ENCODE measurements around the gene NEGR1. TPM values are rescaled to one million over a fixed set of nuclear protein-coding genes. Genes with fewer than 3 reads are reported as not detected.

NEGR1 gene
- total RNA-seq, 4 donors from 2014 or later: 0.49 to 8.8 (median 2.7) TPM

DNA sequence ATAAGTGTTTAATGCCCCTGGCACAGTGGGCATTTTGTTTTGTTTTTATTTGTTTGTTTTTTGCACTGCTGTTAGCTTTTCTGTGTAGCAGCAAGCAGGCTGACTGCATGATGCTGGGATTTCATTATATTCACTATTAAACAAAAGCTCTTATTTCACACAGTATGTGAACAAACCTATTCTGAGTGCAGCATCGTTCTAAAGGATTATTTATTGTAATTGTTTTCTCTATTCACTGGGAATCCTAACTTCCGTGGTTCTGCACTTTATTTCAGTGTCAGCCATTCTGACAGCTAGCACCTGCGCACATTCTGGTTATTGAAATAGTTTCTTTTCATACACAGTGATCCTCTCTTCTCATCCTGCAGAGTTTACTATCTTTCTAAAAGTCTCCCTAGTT is 595.0 kb downstream of the NEGR1 start:
- 37 to 55% methylated on average over 3 of the region's 3 CpGs for WGBS, 2 donors
- intact Hi-C loops (cut with DNase I): no loop called here

DNA sequence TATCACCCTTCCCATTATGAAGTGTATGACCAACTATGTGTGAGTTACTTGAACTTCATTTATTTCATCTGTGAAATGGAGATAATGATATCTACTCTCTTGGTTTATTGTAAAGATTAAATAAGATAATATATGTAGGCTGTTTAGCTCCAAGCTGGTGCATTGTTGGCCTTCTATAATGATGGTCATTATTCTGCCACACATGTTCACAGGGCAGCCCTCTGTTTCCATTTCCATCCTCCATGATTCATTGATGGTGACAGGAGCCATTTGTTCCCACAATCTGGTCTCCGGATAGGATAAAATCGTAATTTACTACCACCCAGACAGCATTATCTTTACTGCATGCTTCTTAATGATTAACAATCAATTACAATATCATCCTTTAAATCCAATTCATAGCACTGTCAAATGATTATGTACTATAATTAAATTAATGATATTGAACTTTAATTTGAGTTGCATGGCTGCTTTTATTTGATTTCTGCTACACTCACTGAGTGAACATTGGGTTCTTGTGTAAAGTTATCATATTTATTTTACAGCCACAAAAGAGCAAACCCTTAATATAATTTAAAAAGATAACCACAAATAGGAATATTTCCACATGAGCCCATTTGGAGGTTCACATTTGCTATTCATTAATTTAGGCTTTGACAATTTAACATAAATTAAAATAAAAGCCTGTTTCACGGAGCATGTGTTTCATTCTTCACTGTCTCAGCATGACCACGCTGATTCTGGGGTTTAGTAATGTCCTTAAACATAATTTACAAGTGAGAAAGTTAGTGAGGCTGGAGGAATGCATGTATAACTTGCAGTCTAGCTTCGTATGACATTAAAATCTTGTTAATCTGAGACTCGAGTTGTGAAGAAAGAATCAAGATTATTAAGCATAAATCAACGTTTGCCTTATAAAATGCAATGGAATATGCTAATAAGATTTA is 605.1 kb downstream of the NEGR1 start:
- H3K9me3 ChIP-seq: no peaks in the 10 kb centered on the region
- 42 to 53% methylated on average over 7 of the region's 7 CpGs for WGBS, 2 donors
- H3K36me3 ChIP-seq: no peaks in the 10 kb centered on the region
- H3K4me1 ChIP-seq: no peaks in the 10 kb centered on the region
- H3K27ac ChIP-seq: no peak overlapping the region
- DNase-seq: no peak
- intact Hi-C loops (cut with DNase I): no loop called here
- H3K27me3 ChIP-seq: no peaks in the 10 kb centered on the region
- no peak overlapping the region for H3K4me3 ChIP-seq
- TF ChIP-seq, protein P1, sequence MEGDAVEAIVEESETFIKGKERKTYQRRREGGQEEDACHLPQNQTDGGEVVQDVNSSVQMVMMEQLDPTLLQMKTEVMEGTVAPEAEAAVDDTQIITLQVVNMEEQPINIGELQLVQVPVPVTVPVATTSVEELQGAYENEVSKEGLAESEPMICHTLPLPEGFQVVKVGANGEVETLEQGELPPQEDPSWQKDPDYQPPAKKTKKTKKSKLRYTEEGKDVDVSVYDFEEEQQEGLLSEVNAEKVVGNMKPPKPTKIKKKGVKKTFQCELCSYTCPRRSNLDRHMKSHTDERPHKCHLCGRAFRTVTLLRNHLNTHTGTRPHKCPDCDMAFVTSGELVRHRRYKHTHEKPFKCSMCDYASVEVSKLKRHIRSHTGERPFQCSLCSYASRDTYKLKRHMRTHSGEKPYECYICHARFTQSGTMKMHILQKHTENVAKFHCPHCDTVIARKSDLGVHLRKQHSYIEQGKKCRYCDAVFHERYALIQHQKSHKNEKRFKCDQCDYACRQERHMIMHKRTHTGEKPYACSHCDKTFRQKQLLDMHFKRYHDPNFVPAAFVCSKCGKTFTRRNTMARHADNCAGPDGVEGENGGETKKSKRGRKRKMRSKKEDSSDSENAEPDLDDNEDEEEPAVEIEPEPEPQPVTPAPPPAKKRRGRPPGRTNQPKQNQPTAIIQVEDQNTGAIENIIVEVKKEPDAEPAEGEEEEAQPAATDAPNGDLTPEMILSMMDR (IDR thresholded peaks at IDR 0.05): no peak
- no peak for TF ChIP-seq POLR2A (IDR thresholded peaks at IDR 0.05)

More for the DNA sequence above, 595.0 kb downstream of the NEGR1 start:
- Histone ChIP-seq H3K4me1 (no peaks in the 10 kb centered on the region), H3K4me3 (no peak overlapping the region), H3K9me3 (no peaks in the 10 kb centered on the region), H3K27me3 (no peaks in the 10 kb centered on the region), H3K36me3 (no peaks in the 10 kb centered on the region), H3K27ac (no peak overlapping the region)
- no peak for DNase-seq
- TF ChIP-seq POLR2A (IDR thresholded peaks at IDR 0.05): no peak
- TF ChIP-seq, protein P1 (IDR thresholded peaks at IDR 0.05): no peak

DNA sequence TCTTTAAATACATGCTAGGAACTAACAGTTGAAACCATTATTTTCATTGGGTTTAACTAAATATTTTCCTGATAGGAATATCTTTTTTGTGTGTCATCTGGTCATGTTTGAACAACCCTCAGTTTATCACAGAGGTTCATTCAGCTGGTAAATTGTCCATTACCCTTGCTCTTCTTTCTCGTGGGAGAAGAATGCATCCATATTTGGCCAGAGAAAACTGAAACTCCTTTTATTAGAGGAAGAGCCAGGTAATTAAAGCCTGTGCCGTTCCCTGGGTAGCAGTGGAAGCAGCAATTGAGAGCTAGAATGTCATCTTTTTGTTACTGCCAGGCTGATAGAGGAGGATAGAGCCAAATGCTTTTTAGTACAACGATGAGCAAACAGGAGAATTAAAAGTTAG is 614.3 kb downstream of the NEGR1 start:
- H3K36me3 ChIP-seq: no peaks in the 10 kb centered on the region
- no peak overlapping the region for H3K27ac ChIP-seq
- no peaks in the 10 kb centered on the region for H3K27me3 ChIP-seq
- intact Hi-C loops (cut with DNase I): no loop called here
- H3K4me3 ChIP-seq: no peak overlapping the region
- H3K4me1 ChIP-seq: no peaks in the 10 kb centered on the region
- H3K9me3 ChIP-seq: no peaks in the 10 kb centered on the region
- no peak for DNase-seq
- TF ChIP-seq, protein P1 (IDR thresholded peaks at IDR 0.05): no peak
- no peak for TF ChIP-seq POLR2A (IDR thresholded peaks at IDR 0.05)
- 45 to 47% methylated on average over 3 of the region's 3 CpGs for WGBS, 2 donors

DNA sequence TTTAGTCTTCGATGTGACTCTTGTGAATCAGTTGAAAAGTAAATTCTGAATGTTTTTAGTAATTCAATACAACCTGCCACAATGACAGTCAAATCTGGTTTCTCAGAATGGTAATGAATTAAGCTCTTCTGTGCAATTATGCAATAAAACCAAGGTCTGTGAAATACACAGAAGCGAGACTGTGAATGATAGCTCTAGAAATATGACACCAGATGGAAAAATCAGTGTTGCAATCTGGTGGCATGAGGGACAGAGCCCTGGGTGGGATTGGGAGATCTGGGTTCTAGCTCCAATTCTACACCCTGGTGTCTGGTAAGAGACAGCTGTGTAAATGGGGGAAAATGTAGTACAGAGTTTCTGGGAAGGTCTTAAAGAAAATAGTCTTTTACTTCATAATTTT is 615.1 kb downstream of the NEGR1 start:
- Histone ChIP-seq H3K4me3 (no peak overlapping the region), H3K27ac (no peak overlapping the region), H3K4me1 (no peaks in the 10 kb centered on the region), H3K27me3 (no peaks in the 10 kb centered on the region), H3K36me3 (no peaks in the 10 kb centered on the region), H3K9me3 (no peaks in the 10 kb centered on the region)
- WGBS, 2 donors: 51 to 61% methylated on average over 2 of the region's 2 CpGs
- intact Hi-C loops (cut with DNase I): no loop called here
- no peak for TF ChIP-seq POLR2A (IDR thresholded peaks at IDR 0.05)
- TF ChIP-seq, protein P1 (IDR thresholded peaks at IDR 0.05): no peak
- DNase-seq: no peak

DNA sequence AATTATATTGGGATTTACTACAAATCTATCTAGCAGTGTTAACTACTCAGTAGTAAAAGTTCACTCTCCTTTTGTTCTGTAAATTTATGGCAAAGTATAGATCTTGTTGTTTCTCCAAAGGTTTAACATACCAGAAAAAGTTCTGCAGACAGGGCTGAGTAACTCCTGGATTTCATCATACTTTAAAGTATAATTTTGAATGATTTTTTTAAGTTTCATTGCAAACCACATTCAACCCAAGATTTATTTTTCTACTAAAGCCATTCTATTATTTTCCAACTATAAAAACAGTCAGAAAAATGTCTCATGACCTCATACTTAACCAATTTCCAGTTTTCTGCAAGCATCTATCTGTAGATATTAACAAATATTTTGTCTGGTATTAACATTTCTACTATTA is 615.7 kb downstream of the NEGR1 start:
- H3K27ac ChIP-seq: no peak overlapping the region
- DNase-seq: no peak
- TF ChIP-seq, protein P1 (IDR thresholded peaks at IDR 0.05): no peak
- no peak for TF ChIP-seq POLR2A (IDR thresholded peaks at IDR 0.05)
- intact Hi-C loops (cut with DNase I): no loop called here
- no peaks in the 10 kb centered on the region for H3K9me3 ChIP-seq
- H3K27me3 ChIP-seq: no peaks in the 10 kb centered on the region
- no peak overlapping the region for H3K4me3 ChIP-seq
- no peaks in the 10 kb centered on the region for H3K4me1 ChIP-seq
- H3K36me3 ChIP-seq: no peaks in the 10 kb centered on the region
